ENCODE results near the gene NIPAL3.
"Not testable (repeated sequence)": the region's sequence is repeated elsewhere in the genome, so short reads cannot be mapped to it uniquely, and the experiment has no call there.

The NIPAL3 gene

DNA sequence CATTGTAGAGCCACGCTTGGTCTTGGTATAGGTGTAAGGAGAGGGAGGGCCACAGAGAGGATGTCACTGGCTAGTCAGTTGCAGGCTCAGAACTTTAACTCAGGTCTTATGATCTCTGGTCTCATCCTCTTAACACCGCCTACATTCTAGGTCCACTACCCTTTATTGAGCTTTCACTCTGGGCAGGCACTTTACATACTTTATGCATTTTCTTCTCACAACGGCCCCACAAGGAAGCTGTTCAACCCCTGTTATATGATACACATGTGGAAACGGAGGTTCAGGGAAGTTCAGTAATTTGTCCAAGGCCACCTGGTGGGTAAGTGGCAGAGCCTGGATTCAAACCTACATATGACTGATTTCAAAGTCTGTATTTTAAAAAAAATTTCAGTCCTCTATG lies 61.7 kb downstream of the NIPAL3 start:
- H3K27ac ChIP-seq (ENCODE audit: low read depth, low read length): no peak overlapping the region
- no peaks in the 10 kb centered on the region for H3K27me3 ChIP-seq (ENCODE audit: control insufficient read depth, insufficient read depth, low read length)
- H3K36me3 ChIP-seq (ENCODE audit: control insufficient read depth, insufficient read depth, low read length): no peaks in the 10 kb centered on the region
- H3K9me3 ChIP-seq (ENCODE audit: control insufficient read depth, insufficient read depth, low read depth, low read length): no peaks in the 10 kb centered on the region
- H3K4me3 ChIP-seq (ENCODE audit: low read depth, low read length): no peak overlapping the region
- no peak overlapping the region for H3K9ac ChIP-seq (ENCODE audit: low read length)
- peaks cover 12% of the 10 kb centered on the region for H3K4me1 ChIP-seq (ENCODE audit: control insufficient read depth, insufficient read depth, low read length)

DNA sequence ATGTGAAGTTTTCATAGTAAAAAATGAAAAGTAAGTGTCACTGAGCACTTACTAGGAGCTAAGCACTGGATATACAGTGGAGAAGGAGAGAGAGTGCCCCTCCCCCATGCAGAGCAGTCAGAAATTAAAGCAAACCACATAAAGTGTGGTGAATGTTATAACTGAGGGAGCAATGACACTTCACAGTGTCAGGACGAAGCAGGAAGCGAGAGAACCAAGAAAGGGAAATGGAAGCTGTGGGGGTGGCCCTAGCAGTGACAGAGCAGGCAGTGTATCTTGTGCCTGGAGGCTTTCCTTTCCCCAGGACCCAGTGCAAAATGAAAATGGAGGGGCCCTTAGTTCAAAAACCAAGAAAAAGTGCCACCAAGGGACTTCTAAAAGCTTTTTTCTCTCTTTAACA lies 65.5 kb downstream of the NIPAL3 start:
- H3K9ac ChIP-seq (ENCODE audit: low read length): no peak overlapping the region
- no peak overlapping the region for H3K4me3 ChIP-seq (ENCODE audit: low read depth, low read length)
- no peaks in the 10 kb centered on the region for H3K9me3 ChIP-seq (ENCODE audit: control insufficient read depth, insufficient read depth, low read depth, low read length)
- H3K36me3 ChIP-seq (ENCODE audit: control insufficient read depth, insufficient read depth, low read length): no peaks in the 10 kb centered on the region
- H3K27ac ChIP-seq (ENCODE audit: low read depth, low read length): no peak overlapping the region
- H3K27me3 ChIP-seq (ENCODE audit: control insufficient read depth, insufficient read depth, low read length): no peaks in the 10 kb centered on the region
- H3K4me1 ChIP-seq (ENCODE audit: control insufficient read depth, insufficient read depth, low read length): peaks cover 12% of the 10 kb centered on the region

DNA sequence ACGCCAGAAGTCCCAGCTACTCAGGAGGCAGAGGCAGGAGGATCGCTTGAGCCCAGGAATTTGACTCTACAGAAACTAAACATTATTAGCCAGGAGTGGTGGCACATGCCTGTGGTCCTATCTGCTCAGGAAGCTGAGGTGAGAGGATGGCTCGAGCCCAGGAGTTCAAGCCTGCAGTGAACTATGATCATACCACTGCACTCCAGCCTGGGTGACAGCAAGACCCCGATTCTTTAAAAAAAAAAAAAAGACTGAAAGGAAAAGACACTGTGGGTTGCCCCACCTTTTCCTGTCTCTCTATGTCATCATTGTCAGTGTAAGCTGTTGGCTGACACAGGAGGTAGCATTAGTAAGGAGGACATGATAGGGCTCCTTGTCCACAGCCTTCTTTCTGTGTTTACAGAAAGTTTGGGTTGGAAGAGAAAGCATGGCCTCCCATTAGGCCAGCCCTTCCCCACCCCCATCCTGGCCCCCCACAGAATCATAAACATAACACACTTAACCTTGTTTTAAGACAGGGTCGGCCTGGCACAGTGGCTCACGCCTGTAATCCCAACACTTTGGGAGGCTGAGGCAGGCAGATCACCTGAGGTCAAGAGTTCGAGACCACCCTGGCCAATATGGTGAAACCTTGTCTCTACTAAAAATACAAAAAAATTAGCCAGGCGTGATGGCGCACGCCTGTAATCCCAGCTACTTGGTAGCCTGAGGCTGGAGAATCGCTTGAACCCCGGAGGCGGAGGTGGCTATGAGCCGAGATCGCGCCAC lies 66.4 kb downstream of the NIPAL3 start:
- no peaks in the 10 kb centered on the region for H3K9me3 ChIP-seq (ENCODE audit: control insufficient read depth, insufficient read depth, low read depth, low read length)
- H3K36me3 ChIP-seq (ENCODE audit: control insufficient read depth, insufficient read depth, low read length): no peaks in the 10 kb centered on the region
- H3K27me3 ChIP-seq (ENCODE audit: control insufficient read depth, insufficient read depth, low read length): no peaks in the 10 kb centered on the region
- H3K9ac ChIP-seq (ENCODE audit: low read length): no peak overlapping the region
- no peak overlapping the region for H3K4me3 ChIP-seq (ENCODE audit: low read depth, low read length)
- peaks cover 12% of the 10 kb centered on the region for H3K4me1 ChIP-seq (ENCODE audit: control insufficient read depth, insufficient read depth, low read length)
- no peak overlapping the region for H3K27ac ChIP-seq (ENCODE audit: low read depth, low read length)

DNA sequence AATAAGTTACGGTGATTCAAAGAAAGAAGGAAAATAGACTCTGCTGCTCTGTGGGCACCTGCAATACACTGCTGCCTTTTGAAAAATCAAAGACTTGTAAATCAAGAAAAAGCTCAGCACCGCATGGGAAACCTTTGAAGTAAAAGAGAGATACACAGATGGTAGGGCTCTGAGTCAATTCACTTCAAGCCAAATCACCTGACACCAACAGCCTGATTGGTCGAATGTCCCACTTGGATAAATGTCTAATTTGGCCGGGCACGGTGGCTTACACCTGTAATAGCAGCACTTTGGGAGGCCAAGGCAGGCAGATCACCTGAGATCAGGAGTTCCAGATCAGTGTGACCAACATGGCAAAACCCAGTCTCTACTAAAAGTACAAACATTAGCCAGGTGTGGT lies 67.8 kb downstream of the NIPAL3 start:
- H3K4me1 ChIP-seq (ENCODE audit: control insufficient read depth, insufficient read depth, low read length): peaks cover 12% of the 10 kb centered on the region

DNA sequence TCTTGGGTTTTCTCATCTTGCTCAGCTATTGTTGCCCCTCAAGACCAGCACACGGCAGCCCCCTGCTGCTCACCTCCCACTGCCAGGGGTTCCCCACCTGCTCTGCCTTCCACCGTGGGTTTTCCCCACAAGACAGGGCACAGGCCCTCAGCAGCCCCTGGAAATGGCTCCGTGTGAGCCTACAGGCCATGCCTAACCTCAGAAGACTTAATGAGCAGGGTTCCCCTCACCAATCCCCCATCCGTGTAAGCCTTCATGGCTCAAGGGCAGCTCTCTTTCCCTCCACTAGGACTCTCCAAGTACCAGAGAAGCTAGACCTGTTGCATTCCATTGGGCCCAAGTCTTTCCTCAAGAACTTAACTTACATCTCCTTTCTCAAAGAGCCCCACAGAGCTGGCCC lies 68.6 kb downstream of the NIPAL3 start:
- Histone ChIP-seq H3K4me1 (ENCODE audit: control insufficient read depth, insufficient read depth, low read length) (peaks cover 12% of the 10 kb centered on the region), H3K9ac (ENCODE audit: low read length) (no peak overlapping the region), H3K36me3 (ENCODE audit: control insufficient read depth, insufficient read depth, low read length) (no peaks in the 10 kb centered on the region), H3K4me3 (ENCODE audit: low read depth, low read length) (no peak overlapping the region), H3K27ac (ENCODE audit: low read depth, low read length) (no peak overlapping the region), H3K27me3 (ENCODE audit: control insufficient read depth, insufficient read depth, low read length) (no peaks in the 10 kb centered on the region), H3K9me3 (ENCODE audit: control insufficient read depth, insufficient read depth, low read depth, low read length) (peaks cover 8% of the 10 kb centered on the region)

More for the DNA sequence above, 67.8 kb downstream of the NIPAL3 start:
- Histone ChIP-seq H3K27me3 (ENCODE audit: control insufficient read depth, insufficient read depth, low read length) (no peaks in the 10 kb centered on the region), H3K36me3 (ENCODE audit: control insufficient read depth, insufficient read depth, low read length) (no peaks in the 10 kb centered on the region), H3K27ac (ENCODE audit: low read depth, low read length) (no peak overlapping the region), H3K9me3 (ENCODE audit: control insufficient read depth, insufficient read depth, low read depth, low read length) (0 out of 2 replicates have a peak, but pooled peaks cover 2% of the 10 kb centered on the region), H3K9ac (ENCODE audit: low read length) (no peak overlapping the region), H3K4me3 (ENCODE audit: low read depth, low read length) (no peak overlapping the region)

DNA sequence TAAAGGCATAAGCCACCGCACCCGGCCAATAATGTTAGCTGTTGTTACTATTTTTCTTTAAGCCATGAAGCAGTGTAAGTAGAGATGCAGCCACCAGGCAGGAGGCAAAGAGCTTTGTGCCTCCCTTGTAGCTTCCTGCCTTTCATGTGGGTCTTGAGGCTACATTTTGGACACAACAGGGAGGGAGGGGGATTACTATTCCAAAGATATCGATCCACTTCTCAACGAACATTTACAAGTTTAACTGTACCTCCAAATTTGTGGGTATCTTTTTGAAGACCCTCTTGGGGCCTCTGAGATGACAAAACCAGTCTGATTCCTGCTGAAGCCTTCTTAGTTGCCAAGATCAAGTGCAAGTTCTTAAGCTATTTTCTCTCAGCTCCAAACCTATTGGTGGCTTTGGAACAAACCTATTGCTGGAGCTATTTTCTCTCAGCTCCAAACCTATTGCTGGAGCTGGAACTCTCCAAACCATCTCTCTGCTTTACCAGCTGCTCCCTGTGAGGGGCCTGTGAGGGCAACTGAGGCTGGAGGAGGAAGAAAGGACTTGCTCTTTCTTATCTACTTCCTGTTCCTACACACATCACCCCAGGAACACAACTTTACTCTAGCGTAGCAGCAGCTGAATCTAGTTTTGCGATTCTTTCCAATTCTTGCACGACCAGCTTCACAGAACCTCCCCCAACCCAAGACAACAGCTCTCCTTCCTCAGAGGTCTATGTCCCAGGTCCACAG lies 70.9 kb downstream of the NIPAL3 start:
- Histone ChIP-seq H3K36me3 (ENCODE audit: control insufficient read depth, insufficient read depth, low read length) (no peaks in the 10 kb centered on the region), H3K4me1 (ENCODE audit: control insufficient read depth, insufficient read depth, low read length) (peaks cover 6% of the 10 kb centered on the region), H3K4me3 (ENCODE audit: low read depth, low read length) (no peak overlapping the region), H3K9me3 (ENCODE audit: control insufficient read depth, insufficient read depth, low read depth, low read length) (peaks cover 22% of the 10 kb centered on the region), H3K27me3 (ENCODE audit: control insufficient read depth, insufficient read depth, low read length) (no peaks in the 10 kb centered on the region), H3K27ac (ENCODE audit: low read depth, low read length) (no peak overlapping the region), H3K9ac (ENCODE audit: low read length) (no peak overlapping the region)

DNA sequence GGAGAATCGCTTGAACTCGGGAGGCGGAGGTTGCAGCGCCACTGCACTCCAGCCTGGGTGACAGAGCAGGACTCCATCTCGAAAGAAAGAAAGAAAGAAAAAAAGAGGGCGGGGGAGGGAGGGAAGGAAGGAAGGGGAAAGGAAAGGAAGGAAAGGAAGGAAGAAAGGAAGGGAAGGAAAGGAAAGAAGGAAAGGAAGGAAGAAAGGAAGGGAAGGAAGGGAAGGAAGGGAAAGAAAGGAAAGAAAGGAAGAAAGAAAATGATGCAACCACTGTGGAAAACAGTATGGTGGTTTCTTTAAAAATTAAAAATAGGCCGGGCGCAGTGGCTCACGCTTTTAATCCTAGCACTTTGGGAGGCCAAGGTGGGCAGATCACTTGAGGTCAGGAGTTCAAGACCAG lies 71.9 kb downstream of the NIPAL3 start:
- Histone ChIP-seq H3K4me3 (ENCODE audit: low read depth, low read length) (no peak overlapping the region), H3K9ac (ENCODE audit: low read length) (no peak overlapping the region), H3K27me3 (ENCODE audit: control insufficient read depth, insufficient read depth, low read length) (no peaks in the 10 kb centered on the region), H3K27ac (ENCODE audit: low read depth, low read length) (no peak overlapping the region), H3K9me3 (ENCODE audit: control insufficient read depth, insufficient read depth, low read depth, low read length) (peaks cover 22% of the 10 kb centered on the region), H3K36me3 (ENCODE audit: control insufficient read depth, insufficient read depth, low read length) (no peaks in the 10 kb centered on the region), H3K4me1 (ENCODE audit: control insufficient read depth, insufficient read depth, low read length) (no peaks in the 10 kb centered on the region)

DNA sequence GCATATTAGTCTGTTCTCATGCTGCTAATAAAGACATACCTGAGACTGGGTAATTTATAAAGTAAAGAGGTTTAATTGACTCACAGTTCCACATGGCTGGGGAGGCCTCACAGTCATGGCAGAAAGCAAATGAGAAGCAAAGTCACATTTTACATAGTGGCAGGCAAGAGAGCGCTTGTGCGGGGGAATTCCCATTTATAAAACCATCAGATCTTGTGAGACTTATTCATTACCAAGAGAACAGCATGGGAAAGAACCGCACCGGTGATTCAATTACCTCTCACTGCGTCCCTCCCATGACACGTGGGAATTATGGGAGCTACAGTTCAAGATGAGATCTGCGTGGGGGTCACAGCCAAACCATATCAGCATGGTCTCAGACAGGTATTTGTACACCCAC lies 72.6 kb downstream of the NIPAL3 start:
- H3K27ac ChIP-seq (ENCODE audit: low read depth, low read length); H3K9ac ChIP-seq (ENCODE audit: low read length); H3K27me3 ChIP-seq (ENCODE audit: control insufficient read depth, insufficient read depth, low read length); H3K4me1 ChIP-seq (ENCODE audit: control insufficient read depth, insufficient read depth, low read length); H3K36me3 ChIP-seq (ENCODE audit: control insufficient read depth, insufficient read depth, low read length); H3K4me3 ChIP-seq (ENCODE audit: low read depth, low read length): not testable (repeated sequence)
- peaks cover 22% of the 10 kb centered on the region for H3K9me3 ChIP-seq (ENCODE audit: control insufficient read depth, insufficient read depth, low read depth, low read length)

DNA sequence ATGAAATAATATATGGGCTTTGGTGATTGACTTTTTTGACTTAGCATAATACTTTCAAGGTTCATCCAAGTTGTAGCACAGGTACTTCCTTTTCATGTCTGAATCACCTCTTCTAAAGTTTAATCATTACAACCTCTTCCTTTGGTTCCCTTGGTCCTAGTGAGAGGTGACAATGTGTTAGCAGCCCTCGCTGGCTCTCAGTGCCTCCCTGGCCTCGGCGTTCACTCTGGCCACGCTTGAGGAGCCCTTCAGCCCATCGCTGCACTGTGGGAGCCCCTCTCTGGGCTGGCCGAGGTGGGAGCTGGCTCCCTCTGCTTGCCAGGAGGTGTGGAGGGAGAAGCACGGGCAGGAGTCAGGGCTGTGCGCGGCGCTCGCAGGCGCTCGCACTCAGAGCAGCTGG lies 74.1 kb downstream of the NIPAL3 start:
- Histone ChIP-seq H3K4me3 (ENCODE audit: low read depth, low read length) (no peak overlapping the region), H3K9ac (ENCODE audit: low read length) (no peak overlapping the region), H3K27ac (ENCODE audit: low read depth, low read length) (no peak overlapping the region), H3K27me3 (ENCODE audit: control insufficient read depth, insufficient read depth, low read length) (no peaks in the 10 kb centered on the region), H3K9me3 (ENCODE audit: control insufficient read depth, insufficient read depth, low read depth, low read length) (peaks cover 22% of the 10 kb centered on the region), H3K36me3 (ENCODE audit: control insufficient read depth, insufficient read depth, low read length) (no peaks in the 10 kb centered on the region), H3K4me1 (ENCODE audit: control insufficient read depth, insufficient read depth, low read length) (no peaks in the 10 kb centered on the region)

DNA sequence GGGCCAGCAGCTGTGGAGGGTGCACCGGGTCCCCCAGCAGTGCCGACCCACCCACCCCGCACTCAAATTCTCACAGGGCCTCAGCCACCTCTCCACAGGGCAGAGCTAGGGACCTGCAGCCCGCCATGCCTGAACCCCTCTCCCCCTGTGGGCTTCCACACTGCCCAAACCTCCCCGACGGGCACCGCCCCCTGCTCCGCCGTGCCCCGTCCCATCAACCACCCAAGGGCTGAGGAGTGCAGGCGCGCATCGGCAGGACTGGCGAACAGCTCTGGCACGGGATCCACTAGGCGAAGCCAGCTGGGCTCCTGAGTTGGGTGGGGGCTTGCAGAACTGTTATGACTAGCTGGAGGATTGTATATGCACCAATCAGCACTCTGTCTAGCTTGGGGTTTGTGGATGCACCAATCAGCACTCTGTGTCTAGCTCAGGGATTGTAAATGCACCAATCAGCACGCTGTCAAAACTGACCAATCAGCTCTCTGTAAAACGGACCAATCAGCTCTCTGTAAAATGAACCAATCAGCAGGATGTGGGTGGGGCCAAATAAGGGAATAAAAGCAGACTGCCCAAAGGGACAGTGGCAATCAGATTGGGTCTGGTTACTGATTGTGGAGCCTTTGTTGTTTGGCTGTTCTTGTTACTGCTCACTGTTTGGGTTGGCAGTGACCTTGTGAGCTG lies 74.6 kb downstream of the NIPAL3 start:
- no peak overlapping the region for H3K27ac ChIP-seq (ENCODE audit: low read depth, low read length)
- no peaks in the 10 kb centered on the region for H3K36me3 ChIP-seq (ENCODE audit: control insufficient read depth, insufficient read depth, low read length)
- no peaks in the 10 kb centered on the region for H3K4me1 ChIP-seq (ENCODE audit: control insufficient read depth, insufficient read depth, low read length)
- no peak overlapping the region for H3K9ac ChIP-seq (ENCODE audit: low read length)
- no peaks in the 10 kb centered on the region for H3K27me3 ChIP-seq (ENCODE audit: control insufficient read depth, insufficient read depth, low read length)
- peaks cover 22% of the 10 kb centered on the region for H3K9me3 ChIP-seq (ENCODE audit: control insufficient read depth, insufficient read depth, low read depth, low read length)
- H3K4me3 ChIP-seq (ENCODE audit: low read depth, low read length): no peak overlapping the region

Data from HUES6 (cell line).